Endodermal cell (in vitro differentiated cells): ENCODE data around the gene TNS3. TPM values are rescaled to one million over a fixed set of nuclear protein-coding genes. Genes with fewer than 3 reads are reported as not detected.
"Not testable (repeated sequence)": the region's sequence is repeated elsewhere in the genome, so short reads cannot be mapped to it uniquely, and the experiment has no call there.

Source experiments
- DNase-seq: peaks from one replicate; pipeline ENCODE4 v3.0.0-alpha.2; 2017
- H3K27ac ChIP-seq: 2 replicates; pipeline ENCODE4 v1.5.1; 2013; ENCODE audit warnings: mild to moderate bottlenecking, low read depth, low read length, moderate library complexity
- H3K27me3 ChIP-seq: 2 replicates; pipeline ENCODE4 v1.6.1; 2013; ENCODE audit warnings: mild to moderate bottlenecking, low read length, moderate library complexity; ENCODE audit not compliant: insufficient read depth, control insufficient read depth, poor library complexity, severe bottlenecking
- H3K36me3 ChIP-seq: 2 replicates; pipeline ENCODE4 v1.7.0; 2013; ENCODE audit warnings: mild to moderate bottlenecking, low read length, moderate library complexity; ENCODE audit not compliant: control insufficient read depth, insufficient read depth
- H3K4me1 ChIP-seq: one replicate; pipeline ENCODE4 v1.7.0; 2013; ENCODE audit warnings: low read length; ENCODE audit not compliant: control insufficient read depth, insufficient read depth
- H3K4me3 ChIP-seq: 2 replicates; pipeline ENCODE4 v1.5.1; 2013; ENCODE audit warnings: mild to moderate bottlenecking, low read length, moderate library complexity
- H3K9ac ChIP-seq: 2 replicates; pipeline ENCODE4 v1.6.1; 2013; ENCODE audit warnings: mild to moderate bottlenecking, low read length, moderate library complexity; ENCODE audit not compliant: poor library complexity, severe bottlenecking; ENCODE audit errors: extremely low read depth
- H3K9me3 ChIP-seq: 2 replicates; pipeline ENCODE4 v1.6.1; 2013; ENCODE audit warnings: mild to moderate bottlenecking, low read length, moderate library complexity; ENCODE audit not compliant: control insufficient read depth
- H3K27ac Mint-ChIP-seq: 2 replicates; pipeline ENCODE4 v1.8.0; 2020; ENCODE audit warnings: mixed read lengths
- H3K27me3 Mint-ChIP-seq: 2 replicates; pipeline ENCODE4 v1.8.0; 2021; ENCODE audit warnings: mild to moderate bottlenecking, mixed read lengths; ENCODE audit not compliant: insufficient read depth
- H3K36me3 Mint-ChIP-seq: 2 replicates; pipeline ENCODE4 v1.8.0; 2020; ENCODE audit warnings: low read depth, mixed read lengths
- H3K4me1 Mint-ChIP-seq: 2 replicates; pipeline ENCODE4 v1.8.0; 2020; ENCODE audit warnings: mixed read lengths
- H3K4me3 Mint-ChIP-seq: 2 replicates; pipeline ENCODE4 v1.8.0; 2020; ENCODE audit warnings: mild to moderate bottlenecking, moderate library complexity, mixed read lengths
- H3K9me3 Mint-ChIP-seq: 2 replicates; pipeline ENCODE4 v1.8.0; 2020; ENCODE audit warnings: mild to moderate bottlenecking, mixed read lengths
- WGBS, 2 experiments: methylation state at CpG; one replicate each; pipeline versions ENCODE4 v1.1.5 to v1.1.7; 2013; ENCODE audit warnings: missing lambda C conversion rate in 2 of 2, mixed read lengths in 1 of 2; ENCODE audit not compliant: insufficient coverage in 1 of 2, insufficient read length in 1 of 2; 5-methylcytosine and 5-hydroxymethylcytosine counted together
- total RNA-seq, 2 donors: library from RNA; stranded (reverse); fragmentation: NEBNext Ultra II Directional in 1 of 2; extraction: Animal tissue kit (Norgen Biotek cat#: 25700) in 1 of 2; gene quantifications; 2 replicates in 1 of 2; 3 replicates in 1 of 2; pipeline ENCODE4 v1.2.1, GENCODE V29; 2021
- TF ChIP-seq, protein P1 (sequence below): fragments of 200-600 bp; sonication (generic); conservative IDR thresholded peaks from 2 replicates; pipeline ENCODE4 v1.5.0; 2021; ENCODE audit warnings: antibody characterized with exemption, mild to moderate bottlenecking

The TNS3 gene
- total RNA-seq, 2 donors from 2014 or later: 33.8 to 38.5 TPM

DNA sequence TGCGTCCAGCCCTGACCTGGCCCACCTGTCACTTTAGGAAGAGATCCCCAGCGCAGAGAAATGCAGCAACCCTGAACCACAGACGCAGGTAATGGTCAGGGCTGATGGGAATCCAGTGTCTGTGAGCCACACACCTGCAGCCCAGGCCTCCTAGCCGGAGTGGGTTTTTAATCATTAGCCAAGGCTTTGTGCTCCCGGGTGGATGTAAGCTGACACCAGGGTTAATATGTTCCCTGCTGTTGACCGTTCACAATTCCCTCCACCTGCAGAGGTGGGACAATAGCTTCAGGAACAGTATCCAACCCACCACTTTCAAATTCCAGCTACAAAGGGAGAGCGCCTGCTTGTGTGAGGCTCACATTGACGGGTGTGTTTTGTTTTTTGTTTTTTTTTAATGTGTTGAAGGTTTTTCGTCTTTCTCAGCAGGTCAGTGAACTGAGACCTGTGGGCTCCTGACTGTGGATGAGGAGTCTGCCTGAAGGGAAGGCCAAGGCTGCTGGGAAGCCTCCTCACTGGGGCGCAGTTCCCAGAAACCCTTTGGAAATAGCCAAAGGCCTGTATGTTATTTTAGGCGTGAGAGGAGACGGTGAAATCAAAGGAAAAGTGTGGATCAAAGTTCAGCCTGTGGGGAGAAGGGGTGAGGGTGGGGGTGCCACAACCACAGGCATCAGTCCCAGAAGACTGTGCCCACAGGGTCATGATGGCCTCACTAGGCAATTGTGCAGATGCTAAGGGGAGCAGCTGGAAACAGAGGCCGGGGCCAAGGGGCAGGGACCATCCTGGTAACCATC, 111.1 kb downstream of the TNS3 start:
- Histone ChIP-seq H3K36me3 (peaks cover 3% of the 10 kb centered on the region), H3K27ac (peak overlapping the region; percentile 7), H3K9me3 (no peaks in the 10 kb centered on the region), H3K4me3 (peak overlapping the region; percentile 44), H3K27me3 (no peaks in the 10 kb centered on the region), H3K4me1 (peaks cover 9% of the 10 kb centered on the region), H3K9ac (no peak overlapping the region)
- DNase-seq: peak; percentile 88
- Mint-ChIP-seq H3K9me3 (no peaks in the 10 kb centered on the region), H3K27me3 (peaks cover 4% of the 10 kb centered on the region), H3K4me3 (peak overlapping the region; percentile 17), H3K27ac (peak overlapping the region; percentile 84), H3K4me1 (peaks cover 30% of the 10 kb centered on the region), H3K36me3 (peaks cover 3% of the 10 kb centered on the region)
- 44 to 58% methylated on average over 9 to 13 of the region's 13 CpGs for WGBS, 2 experiments
- TF ChIP-seq, protein P1, sequence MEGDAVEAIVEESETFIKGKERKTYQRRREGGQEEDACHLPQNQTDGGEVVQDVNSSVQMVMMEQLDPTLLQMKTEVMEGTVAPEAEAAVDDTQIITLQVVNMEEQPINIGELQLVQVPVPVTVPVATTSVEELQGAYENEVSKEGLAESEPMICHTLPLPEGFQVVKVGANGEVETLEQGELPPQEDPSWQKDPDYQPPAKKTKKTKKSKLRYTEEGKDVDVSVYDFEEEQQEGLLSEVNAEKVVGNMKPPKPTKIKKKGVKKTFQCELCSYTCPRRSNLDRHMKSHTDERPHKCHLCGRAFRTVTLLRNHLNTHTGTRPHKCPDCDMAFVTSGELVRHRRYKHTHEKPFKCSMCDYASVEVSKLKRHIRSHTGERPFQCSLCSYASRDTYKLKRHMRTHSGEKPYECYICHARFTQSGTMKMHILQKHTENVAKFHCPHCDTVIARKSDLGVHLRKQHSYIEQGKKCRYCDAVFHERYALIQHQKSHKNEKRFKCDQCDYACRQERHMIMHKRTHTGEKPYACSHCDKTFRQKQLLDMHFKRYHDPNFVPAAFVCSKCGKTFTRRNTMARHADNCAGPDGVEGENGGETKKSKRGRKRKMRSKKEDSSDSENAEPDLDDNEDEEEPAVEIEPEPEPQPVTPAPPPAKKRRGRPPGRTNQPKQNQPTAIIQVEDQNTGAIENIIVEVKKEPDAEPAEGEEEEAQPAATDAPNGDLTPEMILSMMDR: no peak

DNA sequence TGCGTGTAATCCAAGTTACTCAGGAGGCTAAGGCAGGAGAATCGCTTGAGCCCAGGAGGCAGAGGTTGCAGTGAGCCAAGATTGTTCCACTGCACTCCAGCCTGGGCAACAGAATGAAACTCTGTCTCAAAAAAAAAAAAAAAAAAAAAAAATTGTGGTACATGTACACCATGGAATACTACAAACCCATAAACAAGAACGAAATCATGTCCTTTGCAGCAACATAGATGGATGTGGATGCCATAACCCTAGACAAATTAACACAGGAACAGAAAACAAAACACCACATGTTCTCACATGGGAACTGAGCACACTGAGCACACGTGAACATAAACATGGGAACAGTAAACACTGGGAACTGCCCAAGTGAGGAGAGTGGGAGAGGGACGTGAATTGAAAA, 112.1 kb downstream of the TNS3 start:
- not testable (repeated sequence) for H3K9me3 ChIP-seq, H3K4me3 ChIP-seq, H3K27ac ChIP-seq, H3K27me3 ChIP-seq, H3K9ac ChIP-seq, H3K4me1 ChIP-seq, H3K36me3 Mint-ChIP-seq, H3K27ac Mint-ChIP-seq, H3K27me3 Mint-ChIP-seq, H3K9me3 Mint-ChIP-seq, H3K36me3 ChIP-seq, H3K4me3 Mint-ChIP-seq, DNase-seq
- 50 to 74% methylated on average over 2 to 5 of the region's 5 CpGs for WGBS, 2 experiments
- H3K4me1 Mint-ChIP-seq: peaks cover 34% of the 10 kb centered on the region

DNA sequence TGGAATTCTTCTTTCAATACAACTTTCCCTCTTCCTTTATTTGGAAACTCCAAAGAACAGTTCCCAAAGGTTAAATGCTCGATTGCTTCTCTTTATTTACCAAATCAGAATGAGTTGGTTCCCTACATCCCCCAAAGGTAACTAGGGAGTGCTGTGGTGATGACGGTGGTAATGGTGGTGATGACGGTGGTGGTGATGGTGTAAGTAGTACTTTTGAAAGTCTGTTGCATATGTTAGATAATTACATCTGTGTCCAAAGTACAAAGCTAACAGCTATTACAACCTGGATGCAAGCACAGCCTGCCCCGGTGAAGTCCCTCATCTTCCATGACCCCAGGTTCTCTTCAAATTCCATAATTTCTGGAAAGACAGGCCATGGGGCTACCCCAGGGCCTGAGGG, 115.1 kb downstream of the TNS3 start:
- Mint-ChIP-seq H3K36me3 (peaks cover 5% of the 10 kb centered on the region), H3K27ac (no peak overlapping the region), H3K27me3 (no peaks in the 10 kb centered on the region), H3K9me3 (no peaks in the 10 kb centered on the region), H3K4me3 (no peak overlapping the region), H3K4me1 (peaks cover 29% of the 10 kb centered on the region)
- Histone ChIP-seq H3K9ac (no peak overlapping the region), H3K4me1 (peaks cover 9% of the 10 kb centered on the region), H3K27ac (no peak overlapping the region), H3K9me3 (no peaks in the 10 kb centered on the region), H3K4me3 (no peak overlapping the region), H3K27me3 (no peaks in the 10 kb centered on the region), H3K36me3 (no peaks in the 10 kb centered on the region)
- TF ChIP-seq, protein P1: no peak
- WGBS, 2 experiments: 92 to 100% methylated on average over 1 to 4 of the region's 4 CpGs
- DNase-seq: no peak
